ENCODE data around the gene AFF1. TPM values are rescaled to one million over a fixed set of nuclear protein-coding genes. Genes with fewer than 3 reads are reported as not detected.

Gene AFF1
- total RNA-seq, 1 donor from 2014 or later = 77.8 TPM

DNA sequence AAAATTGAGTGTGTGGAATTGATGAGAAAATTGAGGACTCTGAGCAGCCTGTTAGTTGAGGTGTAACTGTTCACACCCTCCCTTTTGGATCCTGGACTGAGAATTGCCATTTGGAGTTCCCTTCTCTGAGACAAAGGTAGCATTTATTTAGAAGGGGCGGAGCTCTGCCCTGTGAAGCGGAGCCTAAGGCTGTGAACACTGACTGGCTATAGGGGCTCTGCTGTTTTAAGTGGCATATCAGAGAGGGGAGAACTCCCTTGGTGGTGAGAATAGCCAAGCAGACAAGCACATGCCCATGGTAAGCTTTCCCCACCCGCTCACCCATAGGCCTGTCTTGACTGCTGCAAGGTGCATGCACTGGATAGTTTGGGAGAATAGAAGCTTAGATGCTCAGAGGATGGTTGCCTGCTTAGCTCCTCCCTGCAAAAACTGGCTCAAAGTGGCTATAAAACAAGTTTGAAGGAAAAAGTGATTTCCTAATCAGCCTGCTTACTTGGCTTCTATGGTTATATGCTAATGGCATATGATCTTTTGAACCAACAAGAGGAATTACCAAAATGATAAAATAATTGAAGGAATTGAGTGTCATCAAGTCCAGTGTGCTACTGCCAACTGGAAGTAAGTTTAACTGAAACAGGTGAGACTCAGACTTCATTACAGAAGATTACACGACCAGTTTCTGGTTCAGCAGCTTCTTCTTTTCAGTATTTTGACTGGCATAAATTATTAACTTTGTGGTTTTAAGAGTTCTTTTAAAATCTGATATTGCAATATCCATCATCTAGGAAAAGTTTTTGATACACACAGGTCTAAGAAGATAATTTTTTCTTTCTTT lies 108.4 kb downstream of the AFF1 start:
- no peak for DNase-seq
- ATAC-seq = no peak
- intact Hi-C loops (cut with micrococcal nuclease) = no loop called here

DNA sequence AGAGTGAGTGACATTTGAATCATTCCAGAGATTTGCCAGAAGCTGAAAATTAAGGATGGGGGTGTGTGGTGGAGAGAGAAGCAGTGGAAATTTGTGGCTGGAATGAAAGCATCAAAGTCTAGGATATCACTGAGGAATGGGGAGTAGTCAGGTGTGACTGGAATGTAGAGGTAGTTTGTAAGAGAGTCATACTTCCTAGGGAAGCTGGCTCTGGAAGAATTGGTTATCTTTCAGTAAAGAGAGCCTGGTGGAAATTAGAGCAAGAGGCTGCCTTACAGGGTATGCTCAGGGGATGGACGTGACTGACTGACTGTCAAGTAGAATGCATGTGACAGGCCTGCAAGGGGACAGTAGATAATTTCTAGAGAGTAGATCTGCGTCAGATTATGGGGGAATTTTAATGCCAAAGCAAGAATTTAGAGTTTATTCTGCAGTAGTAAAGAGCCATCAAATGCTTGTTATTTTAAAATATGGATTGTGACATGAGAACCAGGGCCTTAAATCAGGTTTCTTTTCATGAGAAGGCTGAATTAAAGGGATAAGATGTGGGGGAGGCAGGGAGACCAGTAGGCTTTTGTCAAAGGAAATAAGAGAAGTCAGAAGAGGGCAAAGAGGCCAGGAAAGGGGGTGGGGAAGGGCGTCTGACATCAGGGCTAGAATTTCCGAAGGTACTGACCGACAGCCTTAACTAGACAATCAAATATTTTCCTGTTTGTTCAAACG lies 109.9 kb downstream of the AFF1 start:
- DNase-seq = no peak
- ATAC-seq = peak; percentile 46
- intact Hi-C loops (cut with micrococcal nuclease) = no loop called here

DNA sequence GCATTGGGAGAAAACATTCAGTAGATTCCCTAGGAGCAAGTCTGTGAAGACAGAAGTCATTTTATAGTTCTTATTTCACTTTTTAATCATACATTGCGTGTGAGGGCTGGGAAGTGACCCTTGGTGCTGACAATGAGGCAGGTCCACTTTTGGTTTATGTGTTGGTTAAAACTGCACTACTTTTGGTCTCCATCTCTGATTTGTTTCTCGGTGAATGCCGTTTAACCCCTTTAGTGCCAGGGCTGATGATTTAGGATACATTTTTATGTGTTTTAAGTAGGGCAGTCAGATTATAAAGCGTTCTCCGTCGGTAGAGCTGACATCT lies 110.4 kb downstream of the AFF1 start:
- intact Hi-C loops (cut with micrococcal nuclease) = no loop called here
- DNase-seq = no peak
- ATAC-seq = no peak

DNA sequence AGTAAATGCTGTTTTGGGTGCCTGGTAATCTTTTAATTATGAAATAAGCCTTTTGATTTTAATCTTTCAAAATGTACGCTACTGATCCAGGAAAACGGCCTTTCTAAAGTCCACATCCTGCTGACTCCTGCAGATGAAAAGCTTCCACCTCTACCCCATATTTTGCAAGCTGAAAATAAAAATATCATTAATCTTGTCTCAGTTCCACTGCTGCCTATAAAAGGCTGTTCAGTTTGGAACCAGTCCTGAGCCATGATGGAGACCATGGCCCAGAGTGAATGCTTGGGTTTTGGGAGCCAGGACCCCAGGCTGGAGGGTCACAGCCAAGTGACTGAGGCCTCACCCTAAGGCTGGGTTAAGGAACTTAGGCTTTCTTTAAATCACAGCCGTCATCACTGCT lies 110.8 kb downstream of the AFF1 start:
- intact Hi-C loops (cut with micrococcal nuclease) = no loop called here
- DNase-seq (no peak), ATAC-seq (peak; percentile 5)

DNA sequence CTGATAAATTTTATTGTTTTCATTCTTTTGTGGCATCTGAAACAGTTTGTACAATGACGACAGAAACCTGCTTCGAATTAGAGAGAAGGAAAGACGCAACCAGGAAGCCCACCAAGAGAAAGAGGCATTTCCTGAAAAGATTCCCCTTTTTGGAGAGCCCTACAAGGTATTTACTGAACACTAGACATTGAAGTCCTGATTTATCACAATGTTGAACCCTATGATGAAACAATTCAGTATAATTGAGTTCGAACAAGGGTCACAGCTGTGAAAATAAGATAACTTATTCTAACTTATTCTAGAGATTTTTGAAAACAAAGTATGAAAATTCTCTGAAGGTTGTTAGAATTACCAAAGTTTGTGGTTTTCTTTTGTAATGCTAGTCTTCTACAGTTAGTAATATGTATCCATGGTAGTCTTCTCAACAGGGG lies 111.3 kb downstream of the AFF1 start:
- ATAC-seq (peak; percentile 7), DNase-seq (no peak)
- intact Hi-C loops (cut with micrococcal nuclease) = no loop called here

DNA sequence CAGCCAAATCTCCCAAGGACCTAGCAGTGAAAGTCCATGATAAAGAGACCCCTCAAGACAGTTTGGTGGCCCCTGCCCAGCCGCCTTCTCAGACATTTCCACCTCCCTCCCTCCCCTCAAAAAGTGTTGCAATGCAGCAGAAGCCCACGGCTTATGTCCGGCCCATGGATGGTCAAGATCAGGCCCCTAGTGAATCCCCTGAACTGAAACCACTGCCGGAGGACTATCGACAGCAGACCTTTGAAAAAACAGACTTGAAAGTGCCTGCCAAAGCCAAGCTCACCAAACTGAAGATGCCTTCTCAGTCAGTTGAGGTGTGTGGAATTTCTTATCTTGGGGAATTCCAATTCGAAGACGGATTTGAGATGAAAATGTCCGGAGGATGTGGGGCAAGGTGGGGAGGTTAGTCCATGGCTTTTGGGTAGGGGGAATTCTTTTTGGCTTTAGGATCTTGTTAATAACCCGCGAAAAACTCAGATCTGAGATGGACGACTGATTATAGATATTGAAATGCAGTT lies 112.5 kb downstream of the AFF1 start:
- no peak for ATAC-seq
- intact Hi-C loops (cut with micrococcal nuclease) = no loop called here
- no peak for DNase-seq

DNA sequence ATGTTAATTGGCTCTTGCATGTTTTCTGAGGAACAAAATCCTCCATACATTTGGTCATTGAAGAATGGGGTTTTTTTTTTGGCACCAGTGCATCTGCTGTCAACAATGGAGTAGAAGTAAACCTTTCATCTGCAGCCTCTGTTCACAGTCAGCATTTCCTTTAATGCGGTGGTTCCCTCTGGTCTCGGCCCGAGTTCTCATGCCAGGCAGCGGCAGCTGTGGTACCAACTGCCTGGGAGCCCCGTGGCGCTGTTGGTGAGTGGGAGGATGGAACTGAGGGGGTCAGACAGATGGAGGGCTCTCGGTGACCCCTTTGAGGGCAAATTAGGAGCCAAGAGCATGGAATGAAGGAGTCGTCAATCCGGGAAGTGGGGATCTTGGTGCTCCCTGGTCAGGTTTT lies 114.7 kb downstream of the AFF1 start:
- DNase-seq = no peak
- intact Hi-C loops (cut with micrococcal nuclease) = no loop called here
- ATAC-seq = no peak

DNA sequence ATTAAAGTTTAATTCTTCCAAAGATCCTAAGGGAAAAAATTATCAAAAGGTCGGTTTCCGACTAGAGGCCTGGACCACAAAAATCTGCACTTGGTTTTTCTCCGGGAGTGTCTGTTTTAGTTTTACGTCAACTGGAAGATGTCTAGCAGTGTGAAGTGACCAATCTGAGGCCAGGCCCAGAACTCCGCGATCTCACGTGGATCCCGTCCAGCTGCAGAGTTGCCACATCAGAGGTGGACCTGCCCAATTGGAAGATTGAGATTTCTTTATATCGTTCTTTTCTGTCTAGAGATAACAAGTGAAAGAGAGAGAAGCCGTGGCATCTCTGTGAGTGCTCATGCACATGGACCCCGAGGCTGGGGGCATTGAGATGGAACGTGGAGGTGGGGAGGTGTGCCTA lies 115.8 kb downstream of the AFF1 start:
- ATAC-seq = peak; percentile 54

DNA sequence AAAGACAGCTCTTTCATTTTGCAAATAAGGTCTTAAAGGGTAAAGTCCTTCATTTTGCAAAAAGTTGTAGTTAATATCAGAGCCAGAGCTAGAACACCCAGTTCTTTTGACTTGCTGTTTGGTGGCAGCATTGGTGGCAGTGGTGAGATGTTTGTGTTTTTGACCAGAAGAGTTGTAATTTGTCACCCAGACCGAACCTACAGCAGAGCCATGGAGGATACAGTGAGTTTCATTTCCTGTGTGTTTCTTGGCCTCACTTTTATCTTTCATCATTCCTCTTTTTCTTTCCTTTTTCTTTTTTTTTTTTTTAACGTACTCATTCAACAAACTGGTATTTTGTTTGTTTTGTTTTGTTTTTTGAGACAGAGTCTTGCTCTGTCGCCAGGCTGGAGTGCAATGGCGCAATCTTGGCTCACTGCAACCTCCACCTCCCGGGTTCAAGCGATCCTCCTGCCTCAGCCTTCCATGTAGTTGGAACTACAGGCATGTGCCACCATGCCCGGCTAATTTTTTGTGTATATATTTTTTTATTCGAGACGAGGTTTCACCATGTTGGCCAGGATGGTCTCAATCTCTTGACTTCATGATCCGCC lies 116.4 kb downstream of the AFF1 start:
- DNase-seq (no peak), ATAC-seq (peak; percentile 12)
- intact Hi-C loops (cut with micrococcal nuclease) = no loop called here

More for the DNA sequence above, 115.8 kb downstream of the AFF1 start:
- DNase-seq = peak; percentile 74
- intact Hi-C loops (cut with micrococcal nuclease) = no loop called here

DNA sequence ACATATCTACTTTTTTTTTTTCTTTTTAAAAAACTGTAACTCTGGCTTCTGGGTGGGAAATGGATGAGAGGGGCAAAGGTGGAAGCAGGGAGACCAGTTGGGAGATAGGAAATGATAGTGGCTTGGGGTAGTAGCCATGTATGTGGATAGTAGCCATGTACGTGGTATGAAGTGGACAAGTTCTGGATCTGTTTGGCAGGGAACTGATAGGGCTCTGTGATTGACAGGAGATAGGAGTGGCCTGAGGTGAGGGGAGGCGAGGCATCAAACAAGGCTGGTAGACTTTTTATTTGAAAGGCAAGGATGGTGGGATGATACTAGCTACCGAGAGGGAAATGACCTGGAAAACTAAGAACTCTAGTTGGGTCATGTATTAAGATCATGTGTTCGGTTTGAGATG lies 117.8 kb downstream of the AFF1 start:
- intact Hi-C loops (cut with micrococcal nuclease) = no loop called here
- no peak for DNase-seq
- ATAC-seq = no peak

DNA sequence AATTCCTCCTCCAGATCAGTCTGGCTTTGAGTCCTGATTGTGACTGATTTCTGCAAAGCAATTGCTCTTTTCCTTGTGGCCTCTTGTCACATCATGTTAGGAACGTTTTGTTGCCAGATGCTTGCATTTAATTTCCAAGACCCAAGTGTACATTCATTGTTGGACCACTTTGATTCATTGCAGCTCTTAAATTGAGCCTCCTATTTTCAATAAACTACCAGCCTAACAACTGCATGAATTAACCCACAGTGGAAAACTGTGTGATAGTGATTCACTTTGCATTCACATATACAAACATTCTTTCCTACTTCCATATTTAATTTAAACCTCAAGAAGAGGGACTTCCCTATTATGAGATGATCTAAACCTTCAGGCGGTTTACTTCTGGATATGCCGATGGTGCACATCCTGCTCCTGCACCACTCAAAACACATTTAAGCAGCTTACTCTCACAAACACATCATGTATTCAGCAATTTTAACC lies 118.4 kb downstream of the AFF1 start:
- intact Hi-C loops (cut with micrococcal nuclease) = no loop called here

DNA sequence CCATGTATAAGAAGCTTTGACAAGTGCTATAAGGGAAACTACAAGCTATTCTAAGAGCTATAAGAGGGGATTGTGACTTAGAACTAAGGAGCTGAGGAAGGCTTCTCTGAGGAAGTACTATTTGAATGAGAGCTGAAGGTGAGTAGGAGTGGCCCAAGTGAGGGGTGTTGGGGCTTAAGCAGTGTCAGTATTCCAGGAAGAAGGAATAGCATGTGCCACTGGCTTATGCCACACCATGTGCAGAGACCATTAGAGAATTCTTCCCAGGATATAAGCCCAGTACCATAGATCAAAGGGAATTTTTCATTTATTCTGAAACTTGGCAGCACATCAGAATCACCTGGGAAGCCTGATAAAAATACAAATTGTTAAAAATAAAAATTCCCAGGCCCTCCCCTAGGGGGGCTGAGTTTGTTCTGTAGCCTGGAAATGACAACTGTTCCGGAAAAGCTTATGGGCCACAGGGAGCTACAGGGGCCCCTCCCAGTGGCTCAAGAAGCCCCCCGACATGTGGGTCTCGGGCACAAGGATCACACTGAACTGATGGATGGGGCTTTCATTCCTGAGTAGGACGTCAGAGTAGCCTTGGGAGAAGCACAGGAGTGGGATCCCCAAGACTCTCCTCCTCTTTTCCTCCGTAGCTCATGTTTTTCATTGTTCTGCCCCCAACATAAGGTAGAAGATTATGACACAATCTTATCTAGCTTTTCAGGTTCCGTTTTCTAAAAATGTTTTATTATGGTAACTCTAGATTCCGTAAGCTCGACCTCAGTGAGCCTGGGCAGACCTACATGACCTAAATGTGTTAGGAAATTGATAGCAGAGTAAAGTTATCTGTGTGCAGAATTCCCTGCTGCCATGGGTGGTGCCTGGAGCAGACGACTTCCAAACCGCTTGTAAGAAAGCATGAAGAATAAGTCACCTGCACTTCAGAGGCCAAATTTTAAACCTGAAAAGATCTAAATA lies 119.3 kb downstream of the AFF1 start:
- DNase-seq (no peak), ATAC-seq (peak; percentile 38)
- intact Hi-C loops (cut with micrococcal nuclease) = no loop called here

More for the DNA sequence above, 118.4 kb downstream of the AFF1 start:
- DNase-seq (no peak), ATAC-seq (no peak)

DNA sequence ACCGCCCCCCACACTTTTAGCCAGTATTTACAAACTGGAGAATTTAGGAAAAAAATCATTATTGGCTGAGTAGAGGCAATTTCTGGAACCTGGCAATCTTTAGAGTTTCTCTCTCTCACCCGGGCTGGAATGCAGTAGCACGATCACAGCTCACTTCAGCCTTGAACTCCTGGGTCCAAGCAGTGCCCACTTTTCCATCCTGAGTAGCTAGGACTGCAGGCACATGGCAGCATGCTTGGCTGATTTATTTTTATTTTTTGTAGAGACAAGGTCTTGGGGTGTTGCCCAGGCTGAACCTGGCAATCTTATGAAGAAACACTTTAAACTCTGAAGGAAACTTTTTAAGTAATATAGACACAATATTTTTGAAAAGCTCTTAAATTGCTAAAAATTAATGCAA lies 120.1 kb downstream of the AFF1 start:
- DNase-seq (no peak), ATAC-seq (peak; percentile 26)
- intact Hi-C loops (cut with micrococcal nuclease) = no loop called here

DNA sequence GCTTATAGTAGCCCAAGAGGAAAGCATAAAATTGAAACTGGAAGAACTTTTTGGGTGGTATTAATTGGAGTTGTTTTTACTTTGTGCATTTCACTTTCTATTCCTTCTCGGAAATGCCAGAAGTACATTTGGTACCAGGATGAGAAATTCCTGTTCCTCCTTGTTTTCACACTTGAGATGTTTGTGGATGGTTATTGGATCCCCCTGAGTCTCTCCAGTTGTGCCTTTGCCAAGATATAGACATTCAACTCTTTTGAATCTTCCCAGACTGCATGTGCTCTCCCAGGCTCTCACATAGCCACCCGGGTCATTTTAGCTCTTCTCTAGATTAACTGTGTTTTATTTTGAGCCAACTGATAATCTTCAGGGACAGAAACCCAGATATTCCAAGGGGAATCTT lies 120.5 kb downstream of the AFF1 start:
- ATAC-seq = peak; percentile 58
- intact Hi-C loops (cut with micrococcal nuclease) = no loop called here
- no peak for DNase-seq

DNA sequence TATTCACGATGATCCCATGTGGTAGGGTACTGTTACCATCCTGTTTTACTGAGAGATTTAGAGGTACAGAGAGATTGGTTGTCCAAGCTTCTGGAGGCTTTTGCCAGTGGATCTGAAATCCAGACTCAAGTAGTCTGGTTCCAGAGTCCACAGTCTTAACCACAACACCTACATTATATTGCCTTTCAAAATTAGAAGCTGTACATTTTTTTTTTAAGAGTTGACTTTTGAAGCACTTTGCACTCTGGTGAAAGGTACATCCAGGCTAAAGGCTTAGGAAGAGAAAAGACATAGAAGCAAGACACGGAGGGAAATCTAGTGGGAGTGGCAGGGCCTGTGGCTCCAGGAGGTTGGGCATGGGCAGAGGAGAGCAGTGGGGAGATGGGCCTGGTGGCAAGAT lies 122.1 kb downstream of the AFF1 start:
- no peak for ATAC-seq
- intact Hi-C loops (cut with micrococcal nuclease) = no loop called here
- no peak for DNase-seq

DNA sequence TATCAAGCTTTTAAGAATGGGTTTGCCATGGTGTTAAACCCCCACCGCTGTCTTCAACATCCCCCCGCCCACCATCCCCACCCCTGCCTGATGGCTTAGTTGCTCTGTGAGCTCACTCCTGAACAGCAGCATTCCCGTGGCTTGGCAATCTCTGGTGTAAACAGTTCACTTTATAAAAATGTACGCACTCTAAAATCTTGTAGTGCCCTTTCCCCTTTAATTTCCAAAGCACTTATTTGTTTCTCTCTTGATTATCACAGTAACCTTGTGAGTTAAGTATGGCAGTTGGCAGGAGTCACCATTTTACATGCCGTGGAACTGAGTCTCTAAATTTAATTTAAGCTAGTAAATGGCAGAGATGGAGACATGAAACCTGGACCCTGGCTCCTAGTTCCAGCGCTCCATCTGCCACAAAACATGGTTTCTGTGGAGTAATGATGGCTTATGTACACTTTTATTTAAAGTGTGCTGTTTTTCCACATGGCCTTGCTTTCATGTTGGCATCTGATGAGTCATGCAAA lies 123.1 kb downstream of the AFF1 start:
- intact Hi-C loops (cut with micrococcal nuclease) = no loop called here
- DNase-seq (no peak), ATAC-seq (peak; percentile 61)

DNA sequence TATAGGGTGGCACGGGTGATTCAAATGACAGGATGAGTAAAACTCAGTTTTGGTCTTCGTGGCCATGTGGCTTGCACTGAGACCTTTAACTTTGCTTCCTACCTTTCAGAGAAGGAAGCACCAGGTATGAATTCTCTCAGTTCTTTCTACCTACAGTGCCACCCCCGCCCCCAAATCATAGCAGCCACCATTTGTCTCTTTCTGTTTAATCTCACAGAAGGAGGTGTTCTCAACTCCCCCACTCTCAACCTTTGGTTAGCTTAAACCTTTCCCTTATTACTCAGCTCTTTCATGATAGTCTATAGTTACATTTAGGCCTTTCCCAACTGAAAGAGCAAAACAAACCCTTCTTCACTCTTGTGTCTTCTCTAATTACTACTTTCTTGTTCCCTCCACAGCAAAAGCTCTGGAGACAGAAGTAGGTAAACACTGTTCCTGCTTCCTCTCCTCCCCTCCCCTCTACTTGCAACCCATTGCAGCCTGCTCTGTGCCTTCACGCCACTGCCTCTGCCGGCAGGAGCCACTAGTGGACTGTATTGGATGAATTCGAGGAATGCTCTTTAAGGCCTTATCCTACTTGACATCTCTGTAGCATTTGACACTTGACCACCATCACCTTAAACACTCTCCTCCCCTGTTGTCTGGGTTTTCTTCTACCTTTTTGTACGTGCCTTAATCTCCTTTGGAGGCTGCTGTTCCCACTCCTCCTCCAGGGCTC lies 123.7 kb downstream of the AFF1 start:
- ATAC-seq = peak; percentile 48
- no peak for DNase-seq
- intact Hi-C loops (cut with micrococcal nuclease) = no loop called here

DNA sequence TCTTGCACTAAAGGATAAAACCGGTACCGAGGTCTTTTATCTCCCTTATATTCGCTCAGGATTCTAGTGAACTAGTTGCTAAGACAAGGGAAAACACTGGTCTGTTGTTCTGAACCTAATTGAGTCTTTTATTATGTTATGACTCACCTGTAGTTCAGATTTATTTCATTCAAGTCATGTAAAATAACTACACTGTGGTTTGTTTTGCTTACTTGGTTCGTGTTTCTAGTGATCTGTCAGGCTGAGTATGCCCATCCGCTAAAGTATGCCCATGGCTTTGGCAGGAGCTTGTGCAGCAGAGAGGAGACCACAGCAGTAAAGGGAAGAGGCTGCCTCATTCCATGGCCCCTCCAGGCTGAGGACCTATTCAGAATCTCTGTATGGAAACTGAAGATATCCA lies 126.1 kb downstream of the AFF1 start:
- intact Hi-C loops (cut with micrococcal nuclease) = no loop called here
- ATAC-seq = peak; percentile 10
- DNase-seq = no peak

Measured in left ventricle myocardium superior (tissue), 1 donor.